Retinal pigment epithelial cell (primary cell): ENCODE measurements around the gene TAL2.
A peak's percentile ranks its signal among the peaks of the same experiment; 100 is the strongest.

Experiments
- DNase-seq: peaks from one replicate; pipeline ENCODE4 v3.0.0-alpha.2; 2010; ENCODE audit warnings: low read depth
- H3K4me3 ChIP-seq: 2 replicates; pipeline ENCODE4 v1.5.1; 2011; ENCODE audit warnings: mild to moderate bottlenecking, low read length, control low read depth, moderate library complexity
- CTCF ChIP-seq: conservative IDR thresholded peaks from 2 replicates; pipeline ENCODE4 v1.5.1; 2011; ENCODE audit warnings: low read depth, low read length, control low read depth, inconsistent platforms

TAL2 gene

GRCh38 chr9:105639936-105640335 is 22.3 kb upstream of the TAL2 start:
- DNase-seq: no peak
- TF ChIP-seq CTCF: no peak
- no peak overlapping the region for H3K4me3 ChIP-seq

- DNase-seq: no peak
- no peak for TF ChIP-seq CTCF
- no peak overlapping the region for H3K4me3 ChIP-seq
These were observed 18.5 kb upstream of the TAL2 start for GRCh38 chr9:105643795-105644194.

GRCh38 chr9:105646879-105647594 is 15.2 kb upstream of the TAL2 start:
- H3K4me3 ChIP-seq: no peak overlapping the region
- no peak for TF ChIP-seq CTCF
- no peak for DNase-seq

GRCh38 chr9:105647595-105648349 is 14.5 kb upstream of the TAL2 start:
- no peak for TF ChIP-seq CTCF
- DNase-seq: no peak
- H3K4me3 ChIP-seq: no peak overlapping the region

- no peak for DNase-seq
- no peak overlapping the region for H3K4me3 ChIP-seq
- no peak for TF ChIP-seq CTCF
These were observed 10.5 kb upstream of the TAL2 start for GRCh38 chr9:105651806-105652205.

- no peak for DNase-seq
- TF ChIP-seq CTCF: no peak
- peak overlapping the region; percentile 50 for H3K4me3 ChIP-seq
These were observed 5.9 kb upstream of the TAL2 start for GRCh38 chr9:105656131-105656921.
